Left lung (tissue), 10 donors: ENCODE data around the gene TCIRG1. TPM values are rescaled to one million over a fixed set of nuclear protein-coding genes. Genes with fewer than 3 reads are reported as not detected.

Source experiments
- ATAC-seq: fragments of 200-7000 bp; cut with Tn5 transposase; one replicate; pipeline ENCODE4 v1.9.1; 2020; ENCODE audit warnings: moderate library complexity
- DNase-seq, 4 donors: peaks; one replicate each; pipeline ENCODE4 v3.0.0-alpha.2; 2013 to 2020
- H3K27ac ChIP-seq, 2 donors: fragments of 200-600 bp; sonication (generic) in 1 of 2; one replicate each; pipeline versions ENCODE4 v1.5.0 to v1.8.0; 2020 to 2021
- H3K27me3 ChIP-seq, 2 donors: fragments of 200-600 bp; sonication (generic) in 1 of 2; one replicate each; pipeline versions ENCODE4 v1.5.0 to v1.8.0; 2020 to 2021
- H3K36me3 ChIP-seq, 2 donors: fragments of 200-600 bp; sonication (generic) in 1 of 2; one replicate each; pipeline versions ENCODE4 v1.5.0 to v1.8.0; 2020 to 2021
- H3K4me1 ChIP-seq, 2 donors: fragments of 200-600 bp; one replicate each; pipeline ENCODE4 v1.8.0; 2021
- H3K4me3 ChIP-seq, 2 donors: fragments of 200-600 bp; sonication (generic) in 1 of 2; one replicate each; pipeline versions ENCODE4 v1.5.0 to v1.8.0; 2020 to 2021; ENCODE audit warnings: mild to moderate bottlenecking in 1 of 2
- H3K9me3 ChIP-seq, 2 donors: fragments of 200-600 bp; sonication (generic) in 1 of 2; one replicate each; pipeline versions ENCODE4 v1.5.0 to v1.8.0; 2020 to 2021
- intact Hi-C, 2 donors: fragments of 100-400 bp; cut with DNase I; formaldehyde crosslinking; loops; one replicate each; pipeline versions ENCODE4 v1.11.2 to v1.14.2; 2022
- microRNA-seq, 2 donors: library from miRNA; unstranded; fragments of <30 nt; microRNA quantifications; one replicate each; pipeline ENCODE4, GENCODE V29; 2019
- polyA plus RNA-seq, 6 donors: library from polyadenylated mRNA; unstranded; fragments of 120-200 nt; gene quantifications; one replicate each; pipeline ENCODE4 v1.2.1, GENCODE V29; 2013; ENCODE audit not compliant: insufficient read length in 6 of 6
- total RNA-seq, 2 donors: library from RNA; stranded (reverse); fragmentation: NEBNext Ultra II Directional; extraction: Animal tissue kit (Norgen Biotek cat#: 25700); gene quantifications; one replicate each; pipeline ENCODE4 v1.2.1, GENCODE V29; 2021
- TF ChIP-seq, protein P1 (sequence below), 2 donors: fragments of 200-600 bp; sonication (generic) in 1 of 2; IDR thresholded peaks; one replicate each; pipeline versions ENCODE4 v1.5.0 to v1.8.0; 2021; ENCODE audit warnings: antibody characterized with exemption in 2 of 2
- donor health status: DM: no; HTN: yes; CAD: no.
- donor health status: DM: no; HTN: no; CAD: no.

The TCIRG1 gene
- total and polyA plus RNA-seq, 8 donors, result 24.3 to 323 (median 37.7) TPM

GRCh38 chr11:68099474-68100405 is 60.9 kb downstream of the TCIRG1 start:
- Histone ChIP-seq H3K27me3 (no peaks in the 10 kb centered on the region), H3K36me3 (peaks cover 0 to 7% of the 10 kb centered on the region in 2 donors), H3K4me3 (no peak overlapping the region), H3K27ac (peak overlapping the region; percentile 65 to 68), H3K9me3 (no peaks in the 10 kb centered on the region), H3K4me1 (peaks cover 9 to 21% of the 10 kb centered on the region in 2 donors)
- peak; percentile 91 for ATAC-seq
- TF ChIP-seq, protein P1, sequence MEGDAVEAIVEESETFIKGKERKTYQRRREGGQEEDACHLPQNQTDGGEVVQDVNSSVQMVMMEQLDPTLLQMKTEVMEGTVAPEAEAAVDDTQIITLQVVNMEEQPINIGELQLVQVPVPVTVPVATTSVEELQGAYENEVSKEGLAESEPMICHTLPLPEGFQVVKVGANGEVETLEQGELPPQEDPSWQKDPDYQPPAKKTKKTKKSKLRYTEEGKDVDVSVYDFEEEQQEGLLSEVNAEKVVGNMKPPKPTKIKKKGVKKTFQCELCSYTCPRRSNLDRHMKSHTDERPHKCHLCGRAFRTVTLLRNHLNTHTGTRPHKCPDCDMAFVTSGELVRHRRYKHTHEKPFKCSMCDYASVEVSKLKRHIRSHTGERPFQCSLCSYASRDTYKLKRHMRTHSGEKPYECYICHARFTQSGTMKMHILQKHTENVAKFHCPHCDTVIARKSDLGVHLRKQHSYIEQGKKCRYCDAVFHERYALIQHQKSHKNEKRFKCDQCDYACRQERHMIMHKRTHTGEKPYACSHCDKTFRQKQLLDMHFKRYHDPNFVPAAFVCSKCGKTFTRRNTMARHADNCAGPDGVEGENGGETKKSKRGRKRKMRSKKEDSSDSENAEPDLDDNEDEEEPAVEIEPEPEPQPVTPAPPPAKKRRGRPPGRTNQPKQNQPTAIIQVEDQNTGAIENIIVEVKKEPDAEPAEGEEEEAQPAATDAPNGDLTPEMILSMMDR (IDR thresholded peaks at IDR 0.05), result no peak
- intact Hi-C loops, result no loop called here
- peak in 3 of 4 donors; percentile 53 to 85 (median 70) for DNase-seq

Small RNAs within 50 kb of the gene (microRNA-seq; reads per million reads assigned to microRNA genes)
- gene MIR4691 (0 reads per million in 2 donors), gene MIR6753 (0 to 0.14 reads per million in 2 donors), gene MIR7113 (0.41 to 0.67 reads per million in 2 donors)

Other genes with a start within 250 kb of the TCIRG1 start
- 10 to 100 TPM; 52.5 to 98.9 TPM for gene UNC93B1, start 34.9 kb upstream of the TCIRG1 start, total RNA-seq
- 10 to 100 TPM; 15.7 to 22.6 (median 16.7) TPM for gene UNC93B1, start 34.9 kb upstream of the TCIRG1 start, polyA plus RNA-seq
- 10 to 100 TPM; 59.3 to 87.1 TPM for gene ALDH3B1, start 28.7 kb upstream of the TCIRG1 start, total RNA-seq
- gene ALDH3B1, start 28.7 kb upstream of the TCIRG1 start, polyA plus RNA-seq, result 10 to 100 TPM; 12.1 to 18.3 (median 14.1) TPM
- gene NDUFS8, start 8.3 kb upstream of the TCIRG1 start, total RNA-seq, result 100 to 1,000 TPM; 148 to 151 TPM
- 10 to 100 TPM; 44.8 to 72.7 (median 55.9) TPM for gene NDUFS8, start 8.3 kb upstream of the TCIRG1 start, polyA plus RNA-seq
- 10 to 100 TPM; 36.8 to 41.7 TPM for gene CHKA, start 82.4 kb downstream of the TCIRG1 start, total RNA-seq
- 100 to 1,000 TPM in 1 of 6 donors, 10 to 100 TPM in 5; 74.3 to 106 (median 89.3) TPM for gene CHKA, start 82.4 kb downstream of the TCIRG1 start, polyA plus RNA-seq
- 10 to 100 TPM; 36.0 to 38.2 TPM for gene KMT5B, start 174.3 kb downstream of the TCIRG1 start, total RNA-seq
- gene KMT5B, start 174.3 kb downstream of the TCIRG1 start, polyA plus RNA-seq, result 10 to 100 TPM; 84.6 to 91.7 (median 88.4) TPM
- 10 to 100 TPM; 44.7 to 50.9 TPM for gene C11orf24, start 232.9 kb downstream of the TCIRG1 start, total RNA-seq
- gene C11orf24, start 232.9 kb downstream of the TCIRG1 start, polyA plus RNA-seq, result 10 to 100 TPM; 17.5 to 29.2 (median 24.3) TPM